HG02981 (cell line): ENCODE data around the gene POLR3GL.
A peak's percentile ranks its signal among the peaks of the same experiment; 100 is the strongest.

Experiments
- ATAC-seq: cut with Tn5 transposase; IDR thresholded peaks from one replicate; pipeline ENCODE4 v1.9.1; 2021; ENCODE audit warnings: mild to moderate bottlenecking, moderate library complexity; ENCODE audit not compliant: unreplicated experiment

The POLR3GL gene

GRCh38 chr1:145972580-145972979, 8.1 kb downstream of the POLR3GL start:
- ATAC-seq = no peak

- no peak for ATAC-seq
Measured at GRCh38 chr1:145974721-145975120, 10.2 kb downstream of the POLR3GL start.

- no peak for ATAC-seq
Measured at GRCh38 chr1:145975216-145975615, 10.7 kb downstream of the POLR3GL start.

- ATAC-seq = no peak
Measured at GRCh38 chr1:145977016-145977415, 12.5 kb downstream of the POLR3GL start.

GRCh38 chr1:145977486-145978470, 13.3 kb downstream of the POLR3GL start:
- ATAC-seq = no peak

- no peak for ATAC-seq
Measured at GRCh38 chr1:145978471-145978853, 14.0 kb downstream of the POLR3GL start.

GRCh38 chr1:145978854-145979745, 14.6 kb downstream of the POLR3GL start:
- ATAC-seq = peak; percentile 91

GRCh38 chr1:145979746-145980456, 15.4 kb downstream of the POLR3GL start:
- peak; percentile 16 for ATAC-seq

- no peak for ATAC-seq
Measured at GRCh38 chr1:145980457-145980994, 16.0 kb downstream of the POLR3GL start.

- ATAC-seq = no peak
Measured at GRCh38 chr1:145982010-145982723, 17.7 kb downstream of the POLR3GL start.

- ATAC-seq = no peak
Measured at GRCh38 chr1:145983206-145983675, 18.8 kb downstream of the POLR3GL start.

GRCh38 chr1:145983960-145984830, 19.7 kb downstream of the POLR3GL start:
- ATAC-seq = no peak

- no peak for ATAC-seq
Measured at GRCh38 chr1:145985129-145985501, 20.6 kb downstream of the POLR3GL start.

GRCh38 chr1:145985502-145986439, 21.3 kb downstream of the POLR3GL start:
- no peak for ATAC-seq

GRCh38 chr1:145986551-145986950, 22.1 kb downstream of the POLR3GL start:
- ATAC-seq = no peak

- no peak for ATAC-seq
Measured at GRCh38 chr1:145987926-145988325, 23.4 kb downstream of the POLR3GL start.

- ATAC-seq = no peak
Measured at GRCh38 chr1:145988773-145989172, 24.3 kb downstream of the POLR3GL start.
